Mucosa of descending colon (tissue), 3 donors: ENCODE data around the gene MSI2. TPM values are rescaled to one million over a fixed set of nuclear protein-coding genes. Genes with fewer than 3 reads are reported as not detected.

ENCODE experiments used
- ATAC-seq: fragments of 200-7000 bp; cut with Tn5 transposase; one replicate; pipeline ENCODE4 v1.9.1; 2020; ENCODE audit warnings: mild to moderate bottlenecking, moderate library complexity
- DNase-seq, 3 donors: peaks; one replicate each; pipeline ENCODE4 v3.0.0-alpha.2; 2020
- H3K36me3 ChIP-seq: fragments of 200-600 bp; one replicate; pipeline ENCODE4 v1.8.0; 2021; ENCODE audit warnings: low read depth, mild to moderate bottlenecking
- H3K4me1 ChIP-seq: fragments of 200-600 bp; one replicate; pipeline ENCODE4 v1.8.0; 2021; ENCODE audit warnings: low read depth, mild to moderate bottlenecking
- H3K4me3 ChIP-seq: fragments of 200-600 bp; one replicate; pipeline ENCODE4 v1.8.0; 2021; ENCODE audit warnings: mild to moderate bottlenecking
- H3K9me3 ChIP-seq: fragments of 200-600 bp; one replicate; pipeline ENCODE4 v1.8.0; 2021; ENCODE audit warnings: mild to moderate bottlenecking
- intact Hi-C, 2 donors: fragments of 100-400 bp; cut with DNase I in 1 of 2; cut with micrococcal nuclease in 1 of 2; formaldehyde crosslinking; loops; one replicate each; pipeline versions ENCODE4 v1.11.0 to v1.11.1; 2022; cut with DNase I, micrococcal nuclease
- total RNA-seq, 3 donors: library from RNA; stranded (reverse); fragmentation: NEBNext Ultra II Directional in 2 of 3; extraction: Animal tissue kit (Norgen Biotek cat#: 25700) in 2 of 3; gene quantifications; one replicate each; pipeline versions ENCODE4 v1.2.1 to v1.2.4, GENCODE V29; 2021 to 2023
- TF ChIP-seq, protein P1 (sequence below): fragments of 200-600 bp; IDR thresholded peaks from one replicate; pipeline ENCODE4 v1.8.0; 2022; ENCODE audit warnings: antibody characterized with exemption, mild to moderate bottlenecking
- donor health status: DM: no; HTN: no; CAD: no; lungs with moderate emphysema.
- donor health status: DM: no; HTN: no; CAD: no.
- donor health status: DM: no; HTN: yes; CAD: no.

MSI2 gene
- total RNA-seq, 3 donors from 2014 or later: 60.0 to 72.6 (median 65.7) TPM

DNA sequence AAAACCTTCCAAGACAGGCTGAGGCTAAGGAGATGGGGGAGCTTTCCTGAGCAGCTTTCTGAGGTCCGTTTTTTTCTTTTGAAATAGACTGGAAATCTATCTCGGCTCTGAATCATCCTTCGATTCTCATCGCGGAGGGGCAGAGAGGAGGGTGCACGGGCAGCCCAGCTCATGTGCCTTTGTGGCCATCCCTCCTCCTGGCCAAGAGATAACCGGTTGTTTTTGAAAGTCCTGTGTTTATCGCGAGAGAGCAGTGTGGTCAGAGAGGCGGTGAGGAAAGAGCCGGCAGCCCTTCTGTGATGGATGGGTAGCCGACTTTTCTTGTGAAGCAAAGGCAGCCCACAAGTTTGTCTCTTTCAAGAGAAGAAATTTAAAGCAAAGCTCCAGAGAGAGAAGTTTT is 297.2 kb downstream of the MSI2 start:
- TF ChIP-seq, protein P1, sequence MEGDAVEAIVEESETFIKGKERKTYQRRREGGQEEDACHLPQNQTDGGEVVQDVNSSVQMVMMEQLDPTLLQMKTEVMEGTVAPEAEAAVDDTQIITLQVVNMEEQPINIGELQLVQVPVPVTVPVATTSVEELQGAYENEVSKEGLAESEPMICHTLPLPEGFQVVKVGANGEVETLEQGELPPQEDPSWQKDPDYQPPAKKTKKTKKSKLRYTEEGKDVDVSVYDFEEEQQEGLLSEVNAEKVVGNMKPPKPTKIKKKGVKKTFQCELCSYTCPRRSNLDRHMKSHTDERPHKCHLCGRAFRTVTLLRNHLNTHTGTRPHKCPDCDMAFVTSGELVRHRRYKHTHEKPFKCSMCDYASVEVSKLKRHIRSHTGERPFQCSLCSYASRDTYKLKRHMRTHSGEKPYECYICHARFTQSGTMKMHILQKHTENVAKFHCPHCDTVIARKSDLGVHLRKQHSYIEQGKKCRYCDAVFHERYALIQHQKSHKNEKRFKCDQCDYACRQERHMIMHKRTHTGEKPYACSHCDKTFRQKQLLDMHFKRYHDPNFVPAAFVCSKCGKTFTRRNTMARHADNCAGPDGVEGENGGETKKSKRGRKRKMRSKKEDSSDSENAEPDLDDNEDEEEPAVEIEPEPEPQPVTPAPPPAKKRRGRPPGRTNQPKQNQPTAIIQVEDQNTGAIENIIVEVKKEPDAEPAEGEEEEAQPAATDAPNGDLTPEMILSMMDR: no peak
- Histone ChIP-seq H3K4me3 (no peak overlapping the region), H3K36me3 (no peaks in the 10 kb centered on the region), H3K9me3 (no peaks in the 10 kb centered on the region), H3K4me1 (no peaks in the 10 kb centered on the region)
- intact Hi-C loops: no loop called here
- no peak for ATAC-seq
- DNase-seq: no peak

DNA sequence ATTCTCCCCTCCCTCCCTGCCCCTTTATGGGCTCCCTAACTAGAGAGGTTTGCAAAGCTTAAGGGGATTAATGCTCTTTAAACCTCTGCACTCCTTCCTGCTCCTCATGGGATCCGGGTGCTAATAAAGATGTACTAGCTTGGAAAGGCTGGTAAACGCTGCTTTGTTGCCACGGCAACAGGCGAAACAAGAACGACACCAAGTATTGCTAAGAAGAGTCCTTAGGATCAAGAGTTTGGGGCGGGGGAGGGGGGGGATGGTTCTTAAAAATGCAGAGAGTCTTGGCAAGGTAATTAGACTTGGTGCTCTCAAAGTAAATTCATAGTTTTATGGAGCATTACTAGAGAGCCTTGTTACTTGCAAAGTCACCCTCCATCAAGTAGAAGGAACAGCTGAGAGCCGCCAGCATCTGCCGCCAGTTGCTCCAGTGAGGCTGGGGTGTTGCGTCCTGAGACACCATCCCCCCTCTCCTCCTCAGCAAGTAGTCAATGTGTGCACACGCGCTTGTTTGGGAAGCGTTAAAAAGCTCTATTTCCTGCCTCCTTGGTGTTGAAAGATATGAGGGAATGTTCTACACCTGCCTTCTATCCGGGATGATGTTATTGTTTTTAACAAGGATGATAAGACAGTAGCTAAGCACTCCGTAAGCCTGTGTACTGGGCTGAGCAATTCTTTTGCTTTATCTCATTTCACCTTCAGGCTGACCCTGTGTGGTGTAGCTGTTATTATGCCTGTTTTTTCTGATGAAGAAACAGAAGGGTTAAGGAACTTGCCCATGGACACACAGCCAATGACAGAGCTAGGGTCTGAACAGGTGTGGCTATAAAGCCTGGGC is 297.9 kb downstream of the MSI2 start:
- intact Hi-C loops: no loop called here
- Histone ChIP-seq H3K9me3 (no peaks in the 10 kb centered on the region), H3K36me3 (no peaks in the 10 kb centered on the region), H3K4me3 (no peak overlapping the region), H3K4me1 (no peaks in the 10 kb centered on the region)
- TF ChIP-seq, protein P1: no peak
- ATAC-seq (peak; percentile 16), DNase-seq (no peak)

DNA sequence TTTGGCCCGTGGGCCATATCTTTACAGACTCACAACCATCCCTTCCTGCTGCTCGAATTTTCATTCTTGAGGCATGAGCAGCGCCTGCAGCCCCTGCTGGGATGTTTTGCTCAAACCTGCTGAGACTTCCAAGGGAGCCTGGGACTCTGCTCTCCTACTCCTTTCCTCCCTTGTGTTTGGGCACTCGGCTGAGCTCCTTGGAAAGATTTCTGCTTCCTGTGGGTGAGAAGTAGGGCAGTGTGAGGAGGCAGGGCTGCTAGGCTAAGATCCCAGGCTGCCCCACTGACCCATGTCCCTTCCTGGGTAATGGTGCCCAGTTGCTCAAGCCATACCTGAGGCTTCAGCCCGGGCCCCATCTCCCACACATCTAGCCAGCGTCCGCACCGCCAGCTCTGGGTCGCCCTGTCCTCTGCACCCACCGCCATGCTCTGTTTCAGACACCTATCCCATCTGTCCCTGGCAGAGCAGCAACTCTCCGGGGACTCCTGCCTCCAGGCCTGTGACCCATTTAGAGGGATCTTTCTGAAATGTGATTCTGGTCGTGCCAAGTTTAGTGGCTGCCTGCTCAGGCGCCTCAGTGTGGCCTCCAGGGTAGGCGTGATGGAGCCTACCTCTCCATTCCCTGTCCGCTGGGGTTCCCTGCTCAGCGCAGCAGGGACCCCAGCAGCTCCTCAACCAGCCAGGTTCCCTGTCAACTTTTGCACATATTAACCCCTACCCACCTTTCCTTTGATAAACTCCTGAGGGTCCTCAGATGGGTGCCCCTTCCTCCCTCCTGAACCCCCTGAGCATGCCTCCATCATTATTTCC is 298.7 kb downstream of the MSI2 start:
- ATAC-seq: no peak
- no peak for DNase-seq
- Histone ChIP-seq H3K4me3 (no peak overlapping the region), H3K4me1 (no peaks in the 10 kb centered on the region), H3K9me3 (no peaks in the 10 kb centered on the region), H3K36me3 (no peaks in the 10 kb centered on the region)
- TF ChIP-seq, protein P1: no peak
- intact Hi-C loops: no loop called here

DNA sequence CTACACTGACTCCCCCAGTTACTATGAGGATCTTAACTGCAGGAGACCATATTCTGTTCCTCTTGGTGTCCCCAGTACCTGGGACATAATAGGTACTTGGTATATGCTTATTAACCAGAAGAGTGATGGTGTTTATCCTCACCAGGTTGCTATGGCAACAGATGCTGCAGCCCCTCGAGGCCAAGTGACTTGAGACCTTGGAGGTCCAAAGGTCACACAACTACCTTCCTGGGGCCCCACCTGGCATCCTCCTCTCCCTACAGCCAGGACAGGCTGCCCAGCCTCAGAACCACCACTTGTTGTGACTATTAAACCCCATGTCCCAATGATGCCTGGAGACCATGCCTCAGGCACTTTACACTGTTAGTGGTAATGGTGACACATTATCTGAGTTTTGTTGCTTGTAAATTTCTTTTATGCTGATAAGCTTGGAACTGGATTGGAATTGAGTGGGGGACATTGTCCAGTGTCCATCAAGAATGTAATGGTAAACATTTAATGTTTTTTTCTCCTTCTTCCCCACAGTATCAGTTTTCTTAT is 299.4 kb downstream of the MSI2 start:
- Histone ChIP-seq H3K9me3 (no peaks in the 10 kb centered on the region), H3K4me3 (no peak overlapping the region), H3K36me3 (no peaks in the 10 kb centered on the region), H3K4me1 (no peaks in the 10 kb centered on the region)
- no peak for DNase-seq
- intact Hi-C loops: no loop called here
- TF ChIP-seq, protein P1: no peak
- no peak for ATAC-seq

DNA sequence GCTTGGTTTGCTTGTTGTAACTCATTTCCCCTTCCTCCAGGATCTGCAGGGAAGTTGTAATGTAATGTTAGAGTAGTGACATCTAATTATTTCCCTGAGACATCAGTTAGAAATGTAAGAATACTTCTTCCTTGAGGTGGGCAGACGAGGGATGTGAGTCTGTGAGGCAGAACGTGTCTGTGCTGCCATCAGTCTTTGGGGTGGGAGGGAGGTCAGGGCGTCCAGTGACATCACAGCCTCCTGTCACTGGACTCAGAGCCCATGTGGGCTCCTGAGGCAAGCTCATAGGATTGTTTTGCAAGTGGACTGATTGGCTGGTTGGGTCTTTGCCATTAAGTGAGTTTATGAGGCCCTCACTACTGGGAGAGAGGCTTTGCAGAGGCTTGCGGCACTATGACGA is 300.0 kb downstream of the MSI2 start:
- DNase-seq: no peak
- no peaks in the 10 kb centered on the region for H3K9me3 ChIP-seq
- intact Hi-C loops: no loop called here
- TF ChIP-seq, protein P1: no peak
- no peak for ATAC-seq
- H3K4me3 ChIP-seq: no peak overlapping the region
- H3K4me1 ChIP-seq: no peaks in the 10 kb centered on the region
- no peaks in the 10 kb centered on the region for H3K36me3 ChIP-seq
